GM12878 (cell line): ENCODE results near the gene ZBTB33. TPM values are rescaled to one million over a fixed set of nuclear protein-coding genes. Genes with fewer than 3 reads are reported as not detected.

ENCODE experiments used
- ASH2L ChIP-seq: fragments of 300-600, 200-600 bp; sonication (generic); IDR thresholded peaks from 2 replicates; pipeline ENCODE4 v1.6.1; 2017; ENCODE audit warnings: low read depth, mild to moderate bottlenecking, borderline replicate concordance
- HDAC6 ChIP-seq: fragments of 200-600 bp; sonication (generic); IDR thresholded peaks from one replicate; pipeline ENCODE4 v1.8.0; 2017; ENCODE audit warnings: antibody characterized with exemption; ENCODE audit not compliant: unreplicated experiment
- HSF1 ChIP-seq: fragments of 150-350 bp; IDR thresholded peaks from 2 replicates; pipeline ENCODE4 v1.6.1; 2014; ENCODE audit warnings: mild to moderate bottlenecking, low read depth, low read length
- NBN ChIP-seq: fragments of 450-650 bp; IDR thresholded peaks from 2 replicates; pipeline ENCODE4 v1.6.1; 2016
- NFYA ChIP-seq: IDR thresholded peaks from 2 replicates; pipeline ENCODE4 v1.6.1; 2011; ENCODE audit warnings: low read depth, mild to moderate bottlenecking, low read length, improper control_type of control experiment, borderline replicate concordance
- NR2C2 ChIP-seq: IDR thresholded peaks from 2 replicates; pipeline ENCODE4 v1.6.1; 2011; ENCODE audit warnings: borderline replicate concordance, low read depth; ENCODE audit not compliant: control insufficient read depth, insufficient read length
- POLR2AphosphoS2 ChIP-seq: IDR thresholded peaks from 2 replicates; pipeline ENCODE4 v1.6.1; 2011; ENCODE audit warnings: low read depth, mild to moderate bottlenecking, low read length, improper control_type of control experiment, moderate library complexity
- WRNIP1 ChIP-seq: IDR thresholded peaks from 2 replicates; pipeline ENCODE4 v1.6.1; 2011; ENCODE audit warnings: low read depth, low read length, improper control_type of control experiment, borderline replicate concordance
- polyA plus RNA-seq, 11 experiments: library from polyadenylated mRNA; depleted of rRNA in 4 of 11; unstranded in 6 of 11; stranded (reverse) in 5 of 11; fragments of >200 nt; fragmentation: Nextera tagmentation in 4 of 11; fragmentation: Illumina TruSeq in 1 of 11; extraction: Ambion mirVana in 4 of 11; extraction: Trizol in 1 of 11; gene quantifications; 1 replicate in 1 of 11; 2 replicates in 10 of 11; pipeline versions ENCODE4 v1.2.1 to v1.2.3, GENCODE V29; 2011 to 2016; ENCODE audit warnings: inconsistent platforms in 2 of 11, missing spikeins in 2 of 11, low read depth in 1 of 11
- total RNA-seq, 4 experiments: library from RNA; depleted of rRNA in 3 of 4; stranded (reverse); fragments of >200 nt in 3 of 4; fragmentation: Illumina TruSeq in 1 of 4; extraction: Trizol in 1 of 4; gene quantifications; 2 replicates each; pipeline versions ENCODE4 v1.2.1 to v1.2.3, GENCODE V29; 2013 to 2021
- TF ChIP-seq, protein P1 (sequence below): fragments of 450-650 bp; IDR thresholded peaks from 2 replicates; pipeline ENCODE4 v1.6.1; 2017; ENCODE audit warnings: mild to moderate bottlenecking, low read depth, inconsistent platforms; ENCODE audit not compliant: poor library complexity, severe bottlenecking

The ZBTB33 gene
- total and polyA plus RNA-seq, 10 of the 15 experiments (the other 5 are each of a cell fraction or from before 2014, with no cell fraction given) = 5.2 to 26.3 (median 18.3) TPM

DNA sequence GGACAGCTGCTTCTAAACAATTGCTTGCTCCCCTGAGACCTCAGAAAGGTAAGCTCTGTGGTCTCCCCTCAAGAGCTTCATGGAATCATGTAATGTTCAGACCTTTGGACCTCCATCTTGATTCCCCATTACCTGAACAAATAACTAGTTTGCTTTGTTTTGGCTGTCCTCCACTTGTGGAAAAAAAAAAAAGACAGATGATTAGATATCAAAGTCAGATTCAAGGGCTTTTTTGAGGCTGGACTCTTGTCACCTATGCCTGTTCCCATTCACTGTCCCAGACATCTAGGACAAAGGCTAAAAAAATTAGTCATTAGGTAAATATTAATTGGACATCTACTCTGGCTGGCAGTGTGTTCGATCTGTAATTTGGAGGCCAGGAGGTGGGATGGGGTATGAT is 47.3 kb downstream of the ZBTB33 start (continued):
- TF ChIP-seq, protein P1, sequence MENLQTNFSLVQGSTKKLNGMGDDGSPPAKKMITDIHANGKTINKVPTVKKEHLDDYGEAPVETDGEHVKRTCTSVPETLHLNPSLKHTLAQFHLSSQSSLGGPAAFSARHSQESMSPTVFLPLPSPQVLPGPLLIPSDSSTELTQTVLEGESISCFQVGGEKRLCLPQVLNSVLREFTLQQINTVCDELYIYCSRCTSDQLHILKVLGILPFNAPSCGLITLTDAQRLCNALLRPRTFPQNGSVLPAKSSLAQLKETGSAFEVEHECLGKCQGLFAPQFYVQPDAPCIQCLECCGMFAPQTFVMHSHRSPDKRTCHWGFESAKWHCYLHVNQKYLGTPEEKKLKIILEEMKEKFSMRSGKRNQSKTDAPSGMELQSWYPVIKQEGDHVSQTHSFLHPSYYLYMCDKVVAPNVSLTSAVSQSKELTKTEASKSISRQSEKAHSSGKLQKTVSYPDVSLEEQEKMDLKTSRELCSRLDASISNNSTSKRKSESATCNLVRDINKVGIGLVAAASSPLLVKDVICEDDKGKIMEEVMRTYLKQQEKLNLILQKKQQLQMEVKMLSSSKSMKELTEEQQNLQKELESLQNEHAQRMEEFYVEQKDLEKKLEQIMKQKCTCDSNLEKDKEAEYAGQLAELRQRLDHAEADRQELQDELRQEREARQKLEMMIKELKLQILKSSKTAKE = no peak
- TF ChIP-seq HSF1 (no peak), WRNIP1 (no peak), HDAC6 (no peak), POLR2AphosphoS2 (no peak), NR2C2 (no peak), NBN (no peak), ASH2L (no peak), NFYA (no peak)
